SK-N-MC (cell line): ENCODE results near the gene PGM2L1.

Experiments
- EZH2 ChIP-seq: fragments of 200-600 bp; sonication (generic); IDR thresholded peaks from one replicate; pipeline ENCODE4 v1.6.1; 2017; ENCODE audit warnings: antibody characterized with exemption
- POLR2AphosphoS5 ChIP-seq: IDR thresholded peaks from 2 replicates; pipeline ENCODE4 v1.6.1; 2012; ENCODE audit warnings: mild to moderate bottlenecking, low read depth, low read length, borderline replicate concordance

DNA sequence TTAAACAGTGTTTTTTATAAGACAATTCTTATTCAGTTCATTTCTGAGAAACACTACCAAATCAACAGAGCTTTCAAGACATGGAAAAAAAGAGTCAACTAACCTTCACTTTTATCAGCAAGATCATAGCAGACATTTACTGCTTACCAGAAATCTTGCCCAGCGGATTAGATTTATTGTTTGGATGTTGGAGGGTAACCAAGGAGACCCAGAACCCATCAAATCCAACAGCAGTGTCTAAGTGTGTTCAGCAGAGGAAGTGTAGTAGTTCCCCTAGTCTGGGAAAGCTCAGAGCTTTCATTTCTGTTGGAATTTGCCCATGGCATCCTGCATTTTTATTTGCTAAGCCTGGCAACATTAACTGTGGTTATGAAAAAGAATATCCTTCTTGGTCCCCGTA is 2.4 kb upstream of the PGM2L1 start:
- TF ChIP-seq EZH2 (no peak), POLR2AphosphoS5 (no peak)
